Kidney (tissue), 14 donors: Measurements from ENCODE around the gene SPATA6L. TPM values are rescaled to one million over a fixed set of nuclear protein-coding genes. Genes with fewer than 3 reads are reported as not detected.

Experiments used
- DNase-seq, 5 donors: peaks; one replicate each; pipeline ENCODE4 v3.0.0-alpha.2; 2013 to 2020
- FAIRE-seq: peaks from 2 replicates; lab custom pipeline; 2012; peaks lifted over from hg19 to GRCh38; lab: Jason Lieb, UNC
- H3K27ac ChIP-seq, 2 donors: one replicate each; pipeline ENCODE4 v1.7.0; 2013; ENCODE audit warnings: low read depth in 2 of 2, low read length in 2 of 2, inconsistent platforms in 1 of 2
- H3K27me3 ChIP-seq: one replicate; pipeline ENCODE4 v1.7.1; 2013; ENCODE audit warnings: low read length, inconsistent platforms; ENCODE audit not compliant: control insufficient read depth, insufficient read depth
- H3K36me3 ChIP-seq, 3 donors: one replicate each; pipeline versions ENCODE4 v1.7.0 to v1.7.1; 2013; ENCODE audit warnings: low read length in 3 of 3, control low read depth in 1 of 3, inconsistent platforms in 1 of 3; ENCODE audit not compliant: insufficient read depth in 3 of 3, control insufficient read depth in 2 of 3
- H3K4me1 ChIP-seq, 3 donors: one replicate each; pipeline versions ENCODE4 v1.7.0 to v1.7.1; 2013; ENCODE audit warnings: low read length in 3 of 3, inconsistent platforms in 1 of 3, low read depth in 1 of 3; ENCODE audit not compliant: control insufficient read depth in 2 of 3, insufficient read depth in 2 of 3
- H3K4me3 ChIP-seq, 3 donors: one replicate each; pipeline versions ENCODE4 v1.7.0 to v1.8.1; 2013; ENCODE audit warnings: low read length in 3 of 3, control low read depth in 1 of 3, inconsistent platforms in 1 of 3
- H3K9ac ChIP-seq, 3 donors: one replicate each; pipeline versions ENCODE4 v1.7.0 to v1.7.1; 2013; ENCODE audit warnings: low read length in 3 of 3, control low read depth in 1 of 3, inconsistent platforms in 1 of 3
- H3K9me3 ChIP-seq, 3 donors: one replicate each; pipeline versions ENCODE4 v1.7.0 to v1.7.1; 2013; ENCODE audit warnings: low read length in 3 of 3, control low read depth in 1 of 3, inconsistent platforms in 1 of 3; ENCODE audit not compliant: control insufficient read depth in 2 of 3, insufficient read depth in 1 of 3
- CTCF ChIP-seq: IDR thresholded peaks from 3 replicates; pipeline ENCODE4 v1.5.1; 2012; ENCODE audit warnings: mild to moderate bottlenecking, moderate library complexity, borderline replicate concordance; ENCODE audit not compliant: insufficient read depth; ENCODE audit errors: extremely low read depth
- intact Hi-C: fragments of 100-400 bp; cut with DNase I; formaldehyde crosslinking; loops from one replicate; pipeline ENCODE4 v1.11.1; 2022
- polyA plus RNA-seq: library from polyadenylated mRNA; stranded (reverse); fragments of 350-450 nt; fragmentation: Illumina TruSeq; extraction: RNeasy Lipid Tissue Mini Kit (QIAGEN cat#74804); gene quantifications from one replicate; pipeline ENCODE4 v1.2.3, GENCODE V29; 2014; ENCODE audit warnings: low read depth, low replicate concordance; ENCODE audit not compliant: insufficient read depth
- total RNA-seq: library from RNA; stranded (reverse); fragmentation: NEBNext Ultra II Directional; extraction: Animal tissue kit (Norgen Biotek cat#: 25700); gene quantifications from one replicate; pipeline ENCODE4 v1.2.1, GENCODE V29; 2021
- donor health status: control.
- donor health status: control.
- donor health status: control.
- donor health status: control.
- donor health status: control.
- donor health status: DM: yes; HTN: yes; CAD: no.
- donor health status: Normal renal cell carcinoma (clear cell type).

SPATA6L gene
- total and polyA plus RNA-seq, 2 donors from 2014 or later = 1.5 to 15.1 TPM

GRCh38 chr9:4588721-4589120 lies 77.6 kb downstream of the SPATA6L start:
- TF ChIP-seq CTCF = no peak
- H3K36me3 ChIP-seq = peaks cover 0 to 5% (median 4%) of the 10 kb centered on the region in 3 donors
- no peak overlapping the region for H3K4me3 ChIP-seq
- FAIRE-seq (no peak), DNase-seq (no peak)
- no peaks in the 10 kb centered on the region for H3K9me3 ChIP-seq
- no peak overlapping the region for H3K9ac ChIP-seq
- no peaks in the 10 kb centered on the region for H3K27me3 ChIP-seq
- no peak overlapping the region for H3K27ac ChIP-seq
- peaks cover 0 to 5% (median 0%) of the 10 kb centered on the region in 3 donors for H3K4me1 ChIP-seq
- intact Hi-C loops = no loop called here

GRCh38 chr9:4585135-4585534 lies 81.1 kb downstream of the SPATA6L start:
- peaks cover 0 to 16% (median 0%) of the 10 kb centered on the region in 3 donors for H3K4me1 ChIP-seq
- intact Hi-C loops = no loop called here

GRCh38 chr9:4584636-4585035 lies 81.6 kb downstream of the SPATA6L start:
- Histone ChIP-seq H3K9ac (no peak overlapping the region), H3K4me3 (no peak overlapping the region), H3K4me1 (peaks cover 0 to 16% (median 0%) of the 10 kb centered on the region in 3 donors), H3K36me3 (peaks cover 0 to 15% (median 4%) of the 10 kb centered on the region in 3 donors), H3K27ac (no peak overlapping the region), H3K27me3 (no peaks in the 10 kb centered on the region), H3K9me3 (no peaks in the 10 kb centered on the region)
- TF ChIP-seq CTCF = no peak
- DNase-seq (no peak), FAIRE-seq (no peak)
- intact Hi-C loops = no loop called here

More at GRCh38 chr9:4585135-4585534, 81.1 kb downstream of the SPATA6L start:
- no peak overlapping the region for H3K9ac ChIP-seq
- no peaks in the 10 kb centered on the region for H3K9me3 ChIP-seq
- H3K27ac ChIP-seq = no peak overlapping the region
- no peaks in the 10 kb centered on the region for H3K27me3 ChIP-seq
- H3K36me3 ChIP-seq = peaks cover 0 to 15% (median 4%) of the 10 kb centered on the region in 3 donors
- FAIRE-seq = no peak
- TF ChIP-seq CTCF = no peak
- DNase-seq = no peak
- H3K4me3 ChIP-seq = no peak overlapping the region

GRCh38 chr9:4583001-4583400 lies 83.3 kb downstream of the SPATA6L start:
- Histone ChIP-seq H3K36me3 (peaks cover 0 to 22% (median 4%) of the 10 kb centered on the region in 3 donors), H3K27ac (no peak overlapping the region), H3K4me1 (peaks cover 0 to 16% (median 0%) of the 10 kb centered on the region in 3 donors)

More at GRCh38 chr9:4583001-4583400, 83.3 kb downstream of the SPATA6L start:
- DNase-seq (no peak), FAIRE-seq (no peak)
- H3K9ac ChIP-seq = no peak overlapping the region
- H3K9me3 ChIP-seq = no peaks in the 10 kb centered on the region
- H3K4me3 ChIP-seq = no peak overlapping the region
- TF ChIP-seq CTCF = no peak
- intact Hi-C loops = no loop called here
- H3K27me3 ChIP-seq = no peaks in the 10 kb centered on the region
